Large intestine (tissue), 3 donors: Measurements from ENCODE around the gene COLGALT1. TPM values are rescaled to one million over a fixed set of nuclear protein-coding genes. Genes with fewer than 3 reads are reported as not detected.

Experiments
- DNase-seq, 2 donors: peaks; one replicate each; pipeline versions ENCODE4 v3.0.0 to v3.0.0-alpha.2; 2013
- H3K27ac ChIP-seq: one replicate; pipeline ENCODE4 v1.5.1; 2013; ENCODE audit warnings: low read length
- H3K27me3 ChIP-seq: 2 replicates; pipeline ENCODE4 v1.6.1; 2013; ENCODE audit warnings: low read length; ENCODE audit not compliant: control insufficient read depth, insufficient read depth
- H3K36me3 ChIP-seq: 2 replicates; pipeline ENCODE4 v1.6.1; 2013; ENCODE audit warnings: low read length; ENCODE audit not compliant: control insufficient read depth, insufficient read depth
- H3K4me1 ChIP-seq: one replicate; pipeline ENCODE4 v1.6.1; 2013; ENCODE audit warnings: low read length; ENCODE audit not compliant: control insufficient read depth, insufficient read depth
- H3K4me3 ChIP-seq: one replicate; pipeline ENCODE4 v1.5.1; 2013; ENCODE audit warnings: low read length
- H3K9me3 ChIP-seq: one replicate; pipeline ENCODE4 v1.6.1; 2013; ENCODE audit warnings: mild to moderate bottlenecking, low read depth, low read length, moderate library complexity; ENCODE audit not compliant: control insufficient read depth
- WGBS: methylation state at CpG from one replicate; pipeline ENCODE4 v1.1.5; 2013; ENCODE audit warnings: low lambda C conversion rate; ENCODE audit not compliant: insufficient coverage; 5-methylcytosine and 5-hydroxymethylcytosine counted together
- polyA plus RNA-seq: library from polyadenylated mRNA; unstranded; fragments of 120-200 nt; gene quantifications from one replicate; pipeline ENCODE4 v1.2.1, GENCODE V29; 2013

Gene COLGALT1
- polyA plus RNA-seq, 1 donor = 50.4 TPM

DNA sequence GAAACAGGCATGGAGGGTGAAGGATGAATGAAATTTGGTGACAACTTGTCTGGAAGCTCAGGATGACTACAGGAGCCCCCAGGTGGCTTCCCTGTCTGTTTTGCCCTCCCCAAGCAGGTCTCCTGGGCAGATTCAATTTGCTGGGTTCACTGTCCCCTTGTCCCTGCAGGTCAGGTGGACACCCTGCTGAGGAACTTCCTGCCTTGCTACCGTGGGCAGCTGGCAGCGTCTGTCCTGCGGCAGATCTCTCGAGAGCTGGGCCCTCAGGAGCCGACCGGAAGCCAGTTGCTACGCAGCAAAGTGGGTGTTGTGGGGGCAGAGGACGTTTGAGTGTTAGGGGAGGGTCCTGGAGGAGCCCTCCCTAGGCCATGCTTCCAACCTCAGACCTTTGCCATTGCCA is 24.9 kb upstream of the COLGALT1 start:
- Histone ChIP-seq H3K27ac (no peak overlapping the region), H3K27me3 (peaks cover 3% of the 10 kb centered on the region), H3K4me3 (no peak overlapping the region), H3K4me1 (no peaks in the 10 kb centered on the region), H3K36me3 (no peaks in the 10 kb centered on the region), H3K9me3 (peaks cover 4% of the 10 kb centered on the region)
- no CpG with 5 or more reads among the region's 8 CpGs for whole genome bisulfite sequencing
- DNase-seq = no peak

DNA sequence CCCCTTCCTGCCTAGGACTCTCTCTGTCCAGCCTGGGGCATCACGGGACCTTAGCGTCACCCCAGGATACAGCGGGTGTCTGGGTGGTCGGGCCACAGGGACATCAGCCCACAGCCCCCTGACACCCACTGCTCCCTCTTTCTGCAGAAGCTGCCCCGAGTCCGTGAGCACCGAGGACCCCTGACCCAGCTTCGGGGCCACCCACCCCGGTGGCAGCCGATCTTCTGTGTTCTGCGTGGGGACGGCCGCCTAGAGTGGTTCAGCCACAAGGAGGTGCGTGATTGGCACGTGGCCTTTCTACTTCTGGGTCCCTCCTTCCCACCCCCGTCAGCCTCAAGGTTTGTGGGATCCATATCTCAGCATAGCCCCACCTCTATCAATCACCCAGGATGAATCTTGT is 23.3 kb upstream of the COLGALT1 start:
- peaks cover 4% of the 10 kb centered on the region for H3K9me3 ChIP-seq
- DNase-seq = no peak
- H3K27me3 ChIP-seq = peaks cover 6% of the 10 kb centered on the region
- H3K4me3 ChIP-seq = no peak overlapping the region
- no peak overlapping the region for H3K27ac ChIP-seq
- H3K4me1 ChIP-seq = no peaks in the 10 kb centered on the region
- no peaks in the 10 kb centered on the region for H3K36me3 ChIP-seq
- WGBS = no CpG with 5 or more reads among the region's 16 CpGs

DNA sequence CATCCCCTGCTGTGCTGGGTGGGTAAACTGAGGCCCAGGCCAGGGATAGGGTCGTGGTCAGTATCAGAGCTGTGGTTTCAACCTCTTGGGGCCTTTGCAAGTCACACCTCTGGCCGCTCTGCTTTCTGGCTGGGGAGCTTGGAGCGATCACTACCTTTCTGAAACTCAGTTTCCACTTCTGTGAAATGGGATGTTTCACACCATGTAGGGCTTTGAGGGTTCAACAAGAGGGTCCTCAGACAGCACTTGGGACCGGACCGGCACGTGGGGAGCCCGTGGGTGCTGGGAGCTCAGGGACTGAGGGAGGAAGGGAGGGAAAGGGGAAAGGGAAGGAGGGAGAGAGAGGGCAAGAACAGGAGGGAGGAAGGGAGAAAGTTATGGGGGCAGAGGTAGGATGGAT is 22.9 kb upstream of the COLGALT1 start:
- DNase-seq = no peak
- H3K27me3 ChIP-seq = peaks cover 10% of the 10 kb centered on the region
- H3K4me1 ChIP-seq = no peaks in the 10 kb centered on the region
- H3K4me3 ChIP-seq = no peak overlapping the region
- no peaks in the 10 kb centered on the region for H3K36me3 ChIP-seq
- 60% methylated on average over 1 of the region's 7 CpGs for WGBS
- H3K9me3 ChIP-seq = peaks cover 4% of the 10 kb centered on the region
- no peak overlapping the region for H3K27ac ChIP-seq

DNA sequence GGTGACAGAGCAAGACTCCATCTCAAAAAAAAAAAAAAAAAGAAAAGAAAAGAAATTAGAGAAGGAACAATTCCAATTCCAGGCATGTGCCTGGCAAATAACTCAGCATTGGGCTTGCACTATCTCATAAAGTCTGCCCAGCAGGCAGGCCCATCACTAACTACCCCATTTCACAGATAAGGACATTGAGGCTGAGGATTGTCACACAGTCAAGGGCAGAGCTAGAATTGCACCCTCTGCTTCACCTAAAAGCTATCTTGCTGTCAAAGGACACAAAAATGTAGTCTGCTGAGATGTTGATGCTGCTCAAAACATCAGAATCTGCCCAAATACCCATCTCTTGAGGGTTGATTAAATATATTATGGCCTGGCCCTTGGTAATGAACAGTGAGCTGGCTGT is 20.7 kb upstream of the COLGALT1 start:
- peaks cover 8% of the 10 kb centered on the region for H3K9me3 ChIP-seq
- no peak overlapping the region for H3K27ac ChIP-seq
- DNase-seq = no peak
- peaks cover 5% of the 10 kb centered on the region for H3K4me1 ChIP-seq
- H3K4me3 ChIP-seq = no peak overlapping the region
- H3K27me3 ChIP-seq = peaks cover 18% of the 10 kb centered on the region
- H3K36me3 ChIP-seq = no peaks in the 10 kb centered on the region

DNA sequence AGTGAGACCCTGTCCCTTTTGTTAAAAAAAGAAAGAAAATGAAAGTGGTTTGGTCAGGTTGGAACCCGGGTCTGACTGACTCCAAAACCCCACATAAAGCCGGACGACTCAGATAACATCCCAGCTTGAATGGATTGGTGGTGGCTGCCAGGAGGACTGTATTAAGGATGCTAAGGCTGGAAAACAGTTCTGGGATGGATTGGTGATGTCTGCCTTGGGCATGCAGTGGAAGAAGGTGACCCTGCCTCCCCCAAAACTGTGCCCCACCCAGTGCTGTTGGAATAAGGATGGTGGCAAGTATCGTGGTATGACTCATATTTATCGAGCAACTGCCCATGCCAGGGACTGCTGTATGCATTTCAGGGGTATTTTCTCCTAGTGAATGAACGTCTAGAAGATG is 18.5 kb upstream of the COLGALT1 start:
- H3K9me3 ChIP-seq = peaks cover 13% of the 10 kb centered on the region
- no peak for DNase-seq
- H3K27ac ChIP-seq = no peak overlapping the region
- H3K4me1 ChIP-seq = peaks cover 5% of the 10 kb centered on the region
- no peaks in the 10 kb centered on the region for H3K36me3 ChIP-seq
- 100% methylated on average over 1 of the region's 6 CpGs for WGBS
- no peak overlapping the region for H3K4me3 ChIP-seq
- peaks cover 18% of the 10 kb centered on the region for H3K27me3 ChIP-seq

DNA sequence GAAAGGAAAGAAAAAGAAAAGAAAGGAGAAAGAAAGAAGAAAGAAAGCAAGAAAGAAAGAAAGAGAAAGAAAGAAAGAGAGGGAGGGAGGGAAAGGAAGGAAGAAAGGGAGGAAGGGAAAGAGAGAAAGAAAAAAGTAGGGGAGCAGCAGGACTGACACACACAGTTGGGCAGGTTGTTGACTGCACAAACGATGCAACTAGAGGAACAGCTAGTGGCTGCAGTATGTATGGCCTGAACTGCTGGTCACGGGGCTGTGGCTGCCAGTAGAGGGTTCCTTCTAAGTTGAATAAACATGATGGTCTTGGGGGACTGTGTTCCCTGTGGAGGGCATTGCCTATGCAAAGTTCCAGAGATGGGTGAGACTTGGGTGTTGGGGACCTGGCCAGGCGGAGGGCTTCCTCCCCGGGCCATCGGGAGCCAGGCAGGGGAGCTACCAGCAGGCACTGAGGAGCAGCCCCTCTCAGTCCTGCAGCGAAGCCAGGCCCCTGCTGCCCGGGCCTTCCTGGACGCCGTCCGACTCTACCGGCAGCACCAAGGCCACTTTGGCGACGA is 16.7 kb upstream of the COLGALT1 start:
- Histone ChIP-seq H3K4me1 (peaks cover 5% of the 10 kb centered on the region), H3K27ac (no peak overlapping the region), H3K27me3 (peaks cover 18% of the 10 kb centered on the region), H3K4me3 (peak overlapping the region; percentile 19), H3K9me3 (peaks cover 13% of the 10 kb centered on the region), H3K36me3 (no peaks in the 10 kb centered on the region)
- no peak for DNase-seq
- WGBS = no CpG with 5 or more reads among the region's 13 CpGs

DNA sequence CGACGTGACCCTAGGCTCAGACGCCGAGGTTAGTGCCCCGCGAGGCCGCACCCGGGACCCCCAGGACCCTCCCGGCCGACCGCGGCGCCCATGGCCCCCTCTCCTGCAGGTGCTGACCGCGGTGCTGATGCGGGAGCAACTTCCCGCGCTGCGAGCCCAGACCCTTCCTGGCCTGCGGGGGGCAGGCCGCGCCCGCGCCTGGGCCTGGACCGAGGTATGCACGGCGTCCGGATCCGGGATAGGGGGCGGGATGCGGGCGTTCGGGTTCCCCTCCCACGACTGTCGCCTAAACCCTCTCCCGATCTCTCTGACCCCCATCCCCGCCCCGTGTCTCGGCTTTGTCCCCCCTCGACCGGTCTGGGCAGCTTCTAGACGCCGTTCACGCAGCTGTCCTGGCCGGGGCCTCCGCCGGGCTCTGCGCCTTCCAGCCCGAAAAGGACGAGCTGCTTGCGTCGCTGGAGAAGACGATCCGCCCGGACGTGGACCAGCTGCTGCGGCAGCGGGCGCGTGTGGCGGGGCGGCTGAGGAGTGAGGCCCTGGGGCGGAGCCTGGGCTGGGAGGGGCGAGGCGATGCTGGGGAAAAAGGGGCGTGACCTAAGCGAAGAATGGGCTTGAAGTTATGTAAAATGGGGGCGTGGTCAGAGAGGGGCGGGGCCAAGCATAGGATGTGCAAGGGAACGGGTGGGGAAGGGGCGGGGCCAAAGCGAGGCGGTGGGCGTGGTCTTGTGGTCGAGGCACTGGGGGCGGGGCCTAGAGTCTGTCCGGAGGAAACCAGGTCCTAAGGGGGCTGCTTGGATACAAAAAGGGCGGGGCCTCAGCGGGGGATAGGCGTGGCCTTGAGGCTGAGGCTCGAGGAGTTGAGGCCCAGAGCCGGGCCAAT is 16.0 kb upstream of the COLGALT1 start:
- H3K4me3 ChIP-seq = peak overlapping the region; percentile 19
- H3K4me1 ChIP-seq = peaks cover 5% of the 10 kb centered on the region
- peaks cover 13% of the 10 kb centered on the region for H3K9me3 ChIP-seq
- WGBS = no CpG with 5 or more reads among the region's 82 CpGs
- no peak overlapping the region for H3K27ac ChIP-seq
- peak; percentile 79 to 81 for DNase-seq
- peaks cover 18% of the 10 kb centered on the region for H3K27me3 ChIP-seq
- no peaks in the 10 kb centered on the region for H3K36me3 ChIP-seq

DNA sequence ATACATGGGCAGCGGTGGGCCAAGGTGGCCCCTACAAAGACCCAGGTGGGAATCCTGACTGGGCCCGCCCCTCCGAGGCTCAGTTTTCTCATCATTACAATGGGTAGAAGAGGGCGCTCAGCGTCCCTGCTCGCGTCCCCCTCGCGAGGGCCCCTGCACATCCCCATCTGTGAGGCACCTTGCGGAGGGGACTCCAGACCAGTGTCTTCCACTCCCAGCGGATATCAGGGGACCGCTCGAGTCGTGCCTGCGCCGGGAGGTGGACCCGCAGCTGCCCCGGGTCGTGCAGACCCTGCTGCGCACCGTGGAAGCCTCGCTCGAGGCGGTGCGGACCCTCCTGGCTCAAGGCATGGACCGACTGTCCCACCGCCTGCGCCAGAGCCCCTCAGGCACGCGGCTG is 15.3 kb upstream of the COLGALT1 start:
- Histone ChIP-seq H3K4me1 (peaks cover 5% of the 10 kb centered on the region), H3K9me3 (peaks cover 13% of the 10 kb centered on the region), H3K27me3 (peaks cover 15% of the 10 kb centered on the region), H3K27ac (no peak overlapping the region), H3K36me3 (no peaks in the 10 kb centered on the region), H3K4me3 (no peak overlapping the region)
- WGBS = no CpG with 5 or more reads among the region's 30 CpGs
- no peak for DNase-seq

DNA sequence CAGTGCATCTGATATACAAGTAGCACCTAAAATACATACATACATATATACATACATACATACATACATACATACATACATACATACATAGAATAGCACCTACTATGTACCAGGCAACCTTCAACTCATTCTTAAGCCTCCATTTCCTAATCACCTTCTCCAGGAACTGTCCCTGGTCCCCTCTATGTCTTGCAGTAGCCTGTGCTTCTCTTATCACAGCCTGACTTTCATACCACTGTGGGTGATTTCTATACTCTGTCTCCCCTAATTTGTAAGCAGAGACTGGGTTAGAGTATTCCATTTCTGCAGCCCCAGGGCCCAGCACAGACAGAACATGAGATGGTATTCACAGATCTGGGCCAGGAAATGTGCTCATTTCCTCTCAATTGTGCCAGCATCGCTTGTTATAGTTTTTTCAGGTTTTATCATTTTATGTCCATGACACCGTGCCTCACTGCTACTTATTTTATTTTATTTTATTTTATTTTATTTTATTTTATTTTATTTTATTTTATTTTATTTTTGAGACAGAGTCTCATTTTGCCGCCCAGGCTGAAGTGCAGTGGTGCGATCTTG is 14.2 kb upstream of the COLGALT1 start:
- H3K27ac ChIP-seq = no peak overlapping the region
- WGBS = 100% methylated on average over 2 of the region's 4 CpGs
- H3K9me3 ChIP-seq = peaks cover 13% of the 10 kb centered on the region
- H3K27me3 ChIP-seq = peaks cover 15% of the 10 kb centered on the region
- peaks cover 5% of the 10 kb centered on the region for H3K4me1 ChIP-seq
- no peak overlapping the region for H3K4me3 ChIP-seq
- H3K36me3 ChIP-seq = no peaks in the 10 kb centered on the region
- DNase-seq = no peak

DNA sequence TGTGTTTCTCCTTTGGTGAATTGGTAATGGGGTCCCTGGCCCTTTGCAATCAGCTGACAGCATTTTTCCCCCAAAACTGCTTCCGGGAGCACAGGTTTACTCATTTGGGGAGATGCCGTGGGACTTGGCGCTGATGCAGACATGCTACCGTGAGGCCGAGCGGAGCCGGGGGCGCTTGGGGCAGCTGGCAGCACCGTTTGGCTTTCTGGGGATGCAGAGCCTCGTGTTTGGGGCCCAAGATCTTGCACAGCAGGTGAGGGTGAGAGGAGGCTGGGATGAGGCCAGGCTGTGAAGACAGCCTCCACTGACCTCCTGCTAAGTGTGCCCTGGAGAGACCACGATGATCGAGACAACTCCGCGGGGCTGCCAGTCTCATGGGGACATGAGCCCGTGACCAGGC is 13.4 kb upstream of the COLGALT1 start:
- no peak overlapping the region for H3K4me3 ChIP-seq
- H3K27ac ChIP-seq = no peak overlapping the region
- no peaks in the 10 kb centered on the region for H3K36me3 ChIP-seq
- peaks cover 5% of the 10 kb centered on the region for H3K4me1 ChIP-seq
- whole genome bisulfite sequencing = no CpG with 5 or more reads among the region's 15 CpGs
- DNase-seq = no peak
- peaks cover 13% of the 10 kb centered on the region for H3K27me3 ChIP-seq
- peaks cover 13% of the 10 kb centered on the region for H3K9me3 ChIP-seq
